ENCODE results near the gene RHCE.
A peak's percentile ranks its signal among the peaks of the same experiment; 100 is the strongest.
"Not testable (repeated sequence)": the region's sequence is repeated elsewhere in the genome, so short reads cannot be mapped to it uniquely, and the experiment has no call there.

Gene RHCE

GRCh38 chr1:25420715-25421114 is at the start of gene RHCE:
TSS of gene RHCE (minus strand) at chr1:25420825. CDS start at chr1:25420786, 39 bp downstream.
- DNase-seq (ENCODE audit: low spot score): not testable (repeated sequence)

GRCh38 chr1:25469177-25469576 is 48.6 kb upstream of the RHCE start:
- DNase-seq (ENCODE audit: low spot score): peak; percentile 61

- no peak for DNase-seq (ENCODE audit: low spot score)
Measured at GRCh38 chr1:25468033-25468432, 47.4 kb upstream of the RHCE start.

GRCh38 chr1:25467616-25468015 is 47.0 kb upstream of the RHCE start:
- DNase-seq (ENCODE audit: low spot score): no peak

- DNase-seq (ENCODE audit: low spot score): no peak
Measured at GRCh38 chr1:25467193-25467592, 46.6 kb upstream of the RHCE start.

GRCh38 chr1:25462732-25463131 is 42.1 kb upstream of the RHCE start:
- no peak for DNase-seq (ENCODE audit: low spot score)

- DNase-seq (ENCODE audit: low spot score): no peak
Measured at GRCh38 chr1:25461849-25462248, 41.2 kb upstream of the RHCE start.

- DNase-seq (ENCODE audit: low spot score): not testable (repeated sequence)
Measured at GRCh38 chr1:25460816-25461215, 40.2 kb upstream of the RHCE start.

GRCh38 chr1:25460020-25460419 is 39.4 kb upstream of the RHCE start:
- no peak for DNase-seq (ENCODE audit: low spot score)

GRCh38 chr1:25458541-25459298 is 38.1 kb upstream of the RHCE start:
- no peak for DNase-seq (ENCODE audit: low spot score)

- DNase-seq (ENCODE audit: low spot score): no peak
Measured at GRCh38 chr1:25456502-25456901, 35.9 kb upstream of the RHCE start.

- DNase-seq (ENCODE audit: low spot score): no peak
Measured at GRCh38 chr1:25451908-25452307, 31.3 kb upstream of the RHCE start.

- DNase-seq (ENCODE audit: low spot score): no peak
Measured at GRCh38 chr1:25450891-25451290, 30.3 kb upstream of the RHCE start.

GRCh38 chr1:25447547-25447946 is 26.9 kb upstream of the RHCE start:
- no peak for DNase-seq (ENCODE audit: low spot score)

GRCh38 chr1:25445993-25446538 is 25.4 kb upstream of the RHCE start:
- DNase-seq (ENCODE audit: low spot score): no peak

GRCh38 chr1:25444604-25445003 is 24.0 kb upstream of the RHCE start:
- not testable (repeated sequence) for DNase-seq (ENCODE audit: low spot score)

- no peak for DNase-seq (ENCODE audit: low spot score)
Measured at GRCh38 chr1:25443030-25443699, 22.5 kb upstream of the RHCE start.

GRCh38 chr1:25442178-25442577 is 21.6 kb upstream of the RHCE start:
- peak; percentile 26 for DNase-seq (ENCODE audit: low spot score)

GRCh38 chr1:25439287-25439686 is 18.7 kb upstream of the RHCE start:
- DNase-seq (ENCODE audit: low spot score): no peak

- DNase-seq (ENCODE audit: low spot score): no peak
Measured at GRCh38 chr1:25437672-25438071, 17.0 kb upstream of the RHCE start.

GRCh38 chr1:25435397-25436108 is 14.9 kb upstream of the RHCE start:
- no peak for DNase-seq (ENCODE audit: low spot score)

- peak; percentile 23 for DNase-seq (ENCODE audit: low spot score)
Measured at GRCh38 chr1:25433389-25434186, 13.0 kb upstream of the RHCE start.
